ENCODE measurements around the gene DENND4B. TPM values are rescaled to one million over a fixed set of nuclear protein-coding genes. Genes with fewer than 3 reads are reported as not detected.
A peak's percentile ranks its signal among the peaks of the same experiment; 100 is the strongest.

Gene DENND4B
- total RNA-seq, 1 experiment from 2014 or later: 66.6 TPM

GRCh38 chr1:153968408-153968807 lies 21.9 kb upstream of the DENND4B start:
- TF ChIP-seq EZH2 (IDR thresholded peaks at IDR 0.05; ENCODE audit: borderline replicate concordance, low read depth, low read length, poor library complexity, severe bottlenecking): no peak
- TF ChIP-seq CTCF (conservative IDR thresholded peaks at IDR 0.05; ENCODE audit: low read depth, low read length): no peak
- peak overlapping the region; percentile 77 for H3K27ac ChIP-seq (ENCODE audit: low read depth, low read length, poor library complexity, severe bottlenecking)

GRCh38 chr1:153968000-153968363 lies 21.5 kb upstream of the DENND4B start:
- CTCF ChIA-PET: interaction anchor here (0.5 to 1.0 kb wide), 3 partner anchors 10 to 147 kb away, joined by 3 read pairs; partner anchors contain the start of gene JTB
- H3K27ac ChIP-seq (ENCODE audit: low read depth, low read length, poor library complexity, severe bottlenecking): peak overlapping the region; percentile 77
- H3K36me3 ChIP-seq (ENCODE audit: insufficient read depth, low read length, poor library complexity, severe bottlenecking): no peaks in the 10 kb centered on the region
- DNase-seq (ENCODE audit: low spot score): no peak
- TF ChIP-seq CTCF (conservative IDR thresholded peaks at IDR 0.05; ENCODE audit: low read depth, low read length): no peak
- TF ChIP-seq EZH2 (IDR thresholded peaks at IDR 0.05; ENCODE audit: borderline replicate concordance, low read depth, low read length, poor library complexity, severe bottlenecking): no peak
- no TSS peak for BruUV-seq (replicated peaks)
- no peaks in the 10 kb centered on the region for H3K9me3 ChIP-seq (ENCODE audit: low read depth, low read length, poor library complexity, severe bottlenecking)
- peak overlapping the region; percentile 55 for H3K4me3 ChIP-seq (ENCODE audit: low read depth, low read length, poor library complexity, severe bottlenecking)
- POLR2A ChIA-PET (ENCODE audit: low non-redundant PET): interaction anchor here (0.7 kb wide), 1 partner anchor 17 kb away, joined by 3 read pairs; no protein-coding TSS in a partner anchor
- intact Hi-C loops (cut with micrococcal nuclease; ENCODE audit: unreplicated experiment): no loop called here
- no peaks in the 10 kb centered on the region for H3K27me3 ChIP-seq (replicated peaks; ENCODE audit: insufficient read depth, low read depth, low read length, poor library complexity)
- peaks cover 11% of the 10 kb centered on the region for H3K4me1 ChIP-seq (ENCODE audit: insufficient read depth, low read length, poor library complexity, severe bottlenecking)

More at GRCh38 chr1:153968408-153968807, 21.9 kb upstream of the DENND4B start:
- ChIA-PET POLR2A (ENCODE audit: low non-redundant PET) (no interaction called here), CTCF (no interaction called here)
- Histone ChIP-seq H3K4me1 (ENCODE audit: insufficient read depth, low read length, poor library complexity, severe bottlenecking) (peaks cover 11% of the 10 kb centered on the region), H3K4me3 (ENCODE audit: low read depth, low read length, poor library complexity, severe bottlenecking) (peak overlapping the region; percentile 55), H3K36me3 (ENCODE audit: insufficient read depth, low read length, poor library complexity, severe bottlenecking) (peaks cover under 1% of the 10 kb centered on the region), H3K27me3 (replicated peaks; ENCODE audit: insufficient read depth, low read depth, low read length, poor library complexity) (no peaks in the 10 kb centered on the region), H3K9me3 (ENCODE audit: low read depth, low read length, poor library complexity, severe bottlenecking) (no peaks in the 10 kb centered on the region)
- intact Hi-C loops (cut with micrococcal nuclease; ENCODE audit: unreplicated experiment): no loop called here
- no peak for DNase-seq (ENCODE audit: low spot score)
- BruUV-seq (replicated peaks): no TSS peak

GRCh38 chr1:153967107-153967999 lies 20.8 kb upstream of the DENND4B start, which contains the start of gene CREB3L4:
Gene CREB3L4, plus strand, starts transcription at chr1:153967902. Its CDS starts 624 bp downstream, at chr1:153968526.
- peak; percentile 99 for DNase-seq (ENCODE audit: low spot score)
- no peaks in the 10 kb centered on the region for H3K9me3 ChIP-seq (ENCODE audit: low read depth, low read length, poor library complexity, severe bottlenecking)
- intact Hi-C loops (cut with micrococcal nuclease; ENCODE audit: unreplicated experiment): no loop called here
- H3K27ac ChIP-seq (ENCODE audit: low read depth, low read length, poor library complexity, severe bottlenecking): peak within 1 kb of the TSS; percentile 77
- TF ChIP-seq EZH2 (IDR thresholded peaks at IDR 0.05; ENCODE audit: borderline replicate concordance, low read depth, low read length, poor library complexity, severe bottlenecking) (no peak), CTCF (conservative IDR thresholded peaks at IDR 0.05; ENCODE audit: low read depth, low read length) (peak; percentile 61)
- no peaks in the 10 kb centered on the region for H3K27me3 ChIP-seq (replicated peaks; ENCODE audit: insufficient read depth, low read depth, low read length, poor library complexity)
- H3K4me3 ChIP-seq (ENCODE audit: low read depth, low read length, poor library complexity, severe bottlenecking): peak within 1 kb of the TSS; percentile 55
- BruUV-seq (replicated peaks): TSS peak; percentile 32
- peaks cover 14% of the 10 kb centered on the region for H3K4me1 ChIP-seq (ENCODE audit: insufficient read depth, low read length, poor library complexity, severe bottlenecking)
- ChIA-PET CTCF (interaction anchor here (0.5 to 1.0 kb wide), 4 partner anchors 10 to 158 kb away, joined by 3 read pairs; partner anchors contain the start of gene JTB), POLR2A (ENCODE audit: low non-redundant PET) (interaction anchor here (0.7 to 1.1 kb wide), 3 partner anchors 17 to 306 kb away, joined by 3 to 8 read pairs (median 6); partner anchors contain the start of gene RPS27)
- no peaks in the 10 kb centered on the region for H3K36me3 ChIP-seq (ENCODE audit: insufficient read depth, low read length, poor library complexity, severe bottlenecking)

Data from A673 (cell line).